Mesenchymal stem cell (in vitro differentiated cells and primary cell): Measurements from ENCODE around the gene TBL2.
A peak's percentile ranks its signal among the peaks of the same experiment; 100 is the strongest.
"Not testable (repeated sequence)": the region's sequence is repeated elsewhere in the genome, so short reads cannot be mapped to it uniquely, and the experiment has no call there.

Experiments
- DNase-seq: peaks from one replicate; pipeline ENCODE4 v3.0.0-alpha.2; 2013
- H2AFZ ChIP-seq: one replicate; pipeline ENCODE4 v1.6.1; 2013; ENCODE audit warnings: low read depth, mild to moderate bottlenecking, control low read depth, inconsistent platforms, low read length, moderate library complexity
- H2AK5ac ChIP-seq: 2 replicates; pipeline ENCODE4 v1.6.1; 2013; ENCODE audit warnings: low read length, moderate library complexity, mild to moderate bottlenecking, inconsistent platforms; ENCODE audit not compliant: severe bottlenecking
- H2BK120ac ChIP-seq: one replicate; pipeline ENCODE4 v1.6.1; 2013; ENCODE audit warnings: low read depth, mild to moderate bottlenecking, inconsistent platforms, low read length, moderate library complexity
- H2BK12ac ChIP-seq, 2 experiments: one replicate each; pipeline ENCODE4 v1.6.1; 2013; ENCODE audit warnings: inconsistent platforms in 2 of 2, low read length in 2 of 2, mild to moderate bottlenecking in 2 of 2, moderate library complexity in 2 of 2, control low read depth in 1 of 2
- H2BK15ac ChIP-seq: one replicate; pipeline ENCODE4 v1.6.1; 2013; ENCODE audit warnings: mild to moderate bottlenecking, low read depth, inconsistent platforms; ENCODE audit not compliant: poor library complexity, severe bottlenecking
- H2BK5ac ChIP-seq: 2 replicates; pipeline ENCODE4 v1.6.1; 2013; ENCODE audit warnings: low read depth, mild to moderate bottlenecking, low read length, control low read depth, inconsistent platforms; ENCODE audit not compliant: poor library complexity, severe bottlenecking
- H3K14ac ChIP-seq, 2 experiments: one replicate each; pipeline ENCODE4 v1.6.1; 2013; ENCODE audit warnings: inconsistent platforms in 2 of 2, low read length in 2 of 2, control low read depth in 1 of 2, mild to moderate bottlenecking in 1 of 2, moderate library complexity in 1 of 2
- H3K18ac ChIP-seq, 2 experiments: one replicate each; pipeline ENCODE4 v1.6.1; 2013; ENCODE audit warnings: inconsistent platforms in 2 of 2, low read length in 2 of 2, control low read depth in 1 of 2, low read depth in 1 of 2, mild to moderate bottlenecking in 1 of 2
- H3K23ac ChIP-seq, 2 experiments: one replicate each; pipeline ENCODE4 v1.6.1; 2013; ENCODE audit warnings: inconsistent platforms in 2 of 2, low read length in 2 of 2, mild to moderate bottlenecking in 2 of 2, moderate library complexity in 2 of 2, control low read depth in 1 of 2
- H3K27ac ChIP-seq: 2 replicates; pipeline ENCODE4 v1.5.1; 2013; ENCODE audit warnings: mild to moderate bottlenecking, moderate library complexity, low read length, control low read depth, inconsistent platforms; ENCODE audit not compliant: poor library complexity, severe bottlenecking
- H3K27me3 ChIP-seq, 2 experiments: 2 replicates each; pipeline versions ENCODE4 v1.6.1 to v1.7.0; 2013; ENCODE audit warnings: low read length in 2 of 2, mild to moderate bottlenecking in 2 of 2, moderate library complexity in 2 of 2, control low read depth in 1 of 2, inconsistent platforms in 1 of 2; ENCODE audit not compliant: control insufficient read depth in 1 of 2, insufficient read depth in 1 of 2
- H3K36me3 ChIP-seq, 2 experiments: 2 replicates each; pipeline versions ENCODE4 v1.6.1 to v1.7.0; 2013; ENCODE audit warnings: low read length in 2 of 2, control low read depth in 1 of 2, inconsistent platforms in 1 of 2, low read depth in 1 of 2, mild to moderate bottlenecking in 1 of 2; ENCODE audit not compliant: insufficient read depth in 2 of 2, control insufficient read depth in 1 of 2
- H3K4ac ChIP-seq, 2 experiments: one replicate each; pipeline ENCODE4 v1.6.1; 2013; ENCODE audit warnings: inconsistent platforms in 2 of 2, low read length in 2 of 2, mild to moderate bottlenecking in 2 of 2, moderate library complexity in 2 of 2, control low read depth in 1 of 2, low read depth in 1 of 2
- H3K4me1 ChIP-seq: 2 replicates; pipeline ENCODE4 v1.6.1; 2013; ENCODE audit warnings: low read depth, low read length, control low read depth; ENCODE audit not compliant: control insufficient read depth, insufficient read depth
- H3K4me2 ChIP-seq: 2 replicates; pipeline ENCODE4 v1.6.1; 2013; ENCODE audit warnings: low read length, mild to moderate bottlenecking, inconsistent platforms; ENCODE audit not compliant: poor library complexity, severe bottlenecking
- H3K4me3 ChIP-seq, 2 experiments: 2 replicates each; pipeline versions ENCODE4 v1.5.1 to v1.7.0; 2013; ENCODE audit warnings: low read length in 2 of 2, mild to moderate bottlenecking in 2 of 2, control low read depth in 1 of 2, low read depth in 1 of 2; ENCODE audit not compliant: insufficient read depth in 1 of 2
- H3K79me1 ChIP-seq: replicated peaks from 2 replicates; pipeline ENCODE4 v1.6.1; 2013; ENCODE audit warnings: mild to moderate bottlenecking, control low read depth, low read length, inconsistent platforms; ENCODE audit not compliant: poor library complexity, severe bottlenecking
- H3K9ac ChIP-seq: 2 replicates; pipeline ENCODE4 v1.7.0; 2013; ENCODE audit warnings: mild to moderate bottlenecking, low read length, moderate library complexity
- H3K9me3 ChIP-seq: 2 replicates; pipeline ENCODE4 v1.7.0; 2013; ENCODE audit warnings: mild to moderate bottlenecking, low read length; ENCODE audit not compliant: control insufficient read depth
- H4K8ac ChIP-seq: one replicate; pipeline ENCODE4 v1.6.1; 2013; ENCODE audit warnings: inconsistent platforms, mild to moderate bottlenecking, low read length, moderate library complexity
- H4K91ac ChIP-seq: one replicate; pipeline ENCODE4 v1.6.1; 2013; ENCODE audit warnings: mild to moderate bottlenecking, low read length, inconsistent platforms
- WGBS: methylation state at CpG from one replicate; pipeline ENCODE4 v1.1.7; 2013; ENCODE audit warnings: mixed read lengths; 5-methylcytosine and 5-hydroxymethylcytosine counted together

Gene TBL2

DNA sequence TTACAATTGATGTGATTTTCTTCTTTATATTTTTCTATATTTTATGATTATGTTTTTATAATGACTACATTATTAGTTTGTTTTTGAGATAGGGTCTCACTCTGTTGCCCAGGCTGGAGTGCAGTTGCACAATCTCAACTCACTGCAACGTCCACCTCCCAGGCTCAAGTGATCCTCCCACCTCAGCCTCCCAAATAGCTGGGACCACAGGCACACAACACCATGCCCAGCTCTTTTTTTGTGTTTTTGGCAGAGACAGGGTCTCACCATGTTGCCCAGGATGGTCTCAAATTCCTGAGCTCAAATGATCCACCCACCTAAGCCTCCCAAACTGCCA lies 52.3 kb downstream of the TBL2 start:
- not testable (repeated sequence) for H2BK15ac ChIP-seq, H3K79me1 ChIP-seq, H3K36me3 ChIP-seq, H4K91ac ChIP-seq, H3K18ac ChIP-seq, H2BK12ac ChIP-seq, H3K9ac ChIP-seq, H2AK5ac ChIP-seq, H3K4me2 ChIP-seq, H3K4me3 ChIP-seq, H4K8ac ChIP-seq, H2BK5ac ChIP-seq, H3K4ac ChIP-seq, H3K4me1 ChIP-seq, H3K9me3 ChIP-seq, H3K14ac ChIP-seq, H2BK120ac ChIP-seq, H3K27me3 ChIP-seq, DNase-seq, H3K23ac ChIP-seq, H3K27ac ChIP-seq, H2AFZ ChIP-seq
- WGBS = 83% methylated on average over 1 of the region's 1 CpG

DNA sequence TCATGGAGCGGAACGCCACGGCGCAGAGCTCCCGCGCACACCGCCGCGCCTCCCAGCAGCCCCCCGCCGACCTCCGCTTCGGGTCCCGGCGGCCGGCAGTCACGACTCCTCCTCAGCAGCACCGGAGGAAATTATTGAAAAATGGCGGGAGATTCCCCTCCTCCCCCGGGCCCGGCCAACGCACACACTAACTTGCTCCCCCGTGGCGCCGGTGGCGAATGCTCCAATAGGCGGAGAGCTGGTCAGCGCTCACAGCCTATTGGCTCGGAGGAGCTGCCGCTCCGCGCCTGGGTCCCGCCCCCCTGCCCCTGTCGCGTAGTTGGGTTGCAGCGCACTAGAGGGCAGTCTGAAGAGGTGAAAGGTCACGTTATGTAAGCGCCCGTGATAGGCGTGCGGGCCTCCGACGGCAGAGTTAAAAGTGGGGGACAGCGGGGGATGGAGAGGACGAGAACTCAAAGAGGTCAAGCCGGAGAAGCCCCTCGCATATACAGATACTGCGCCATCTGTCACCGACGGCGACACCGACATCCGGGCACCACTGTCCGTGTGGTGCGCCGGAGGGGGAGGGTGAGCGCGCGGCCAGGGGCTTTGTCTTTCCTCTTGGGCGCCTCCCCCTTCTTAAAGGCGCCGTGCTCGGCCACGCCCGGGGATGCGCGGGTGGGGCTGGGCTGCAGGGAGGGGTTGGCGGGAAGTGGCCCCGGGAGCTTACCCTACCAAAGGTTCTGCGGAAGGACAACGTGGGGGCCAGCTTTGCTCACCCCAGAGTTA lies 56.1 kb downstream of the TBL2 start, which contains the start of gene BAZ1B:
TSS of gene BAZ1B (minus strand) at position 189 of the 768 bp plus-strand sequence. CDS start 360 bp downstream, outside the sequence.
- Histone ChIP-seq H4K8ac (peak within 1 kb of the TSS; percentile 95), H2BK12ac (peak within 1 kb of the TSS in 1 of 2 experiments; percentile 86), H2BK15ac (peak within 1 kb of the TSS; percentile 99), H4K91ac (peak within 1 kb of the TSS; percentile 98), H3K18ac (peak within 1 kb of the TSS; percentile 99 to 100), H3K9ac (peak within 1 kb of the TSS; percentile 94), H3K9me3 (no peaks in the 10 kb centered on the region), H3K4ac (peak within 1 kb of the TSS in 1 of 2 experiments; percentile 99), H3K36me3 (peaks cover 8 to 13% of the 10 kb centered on the region in 2 experiments), H3K4me1 (peaks cover 8% of the 10 kb centered on the region), H3K79me1 (peaks cover 5% of the 10 kb centered on the region), H3K14ac (peak within 1 kb of the TSS; percentile 88 to 99), H2AFZ (peak within 1 kb of the TSS; percentile 98), H3K4me3 (peak within 1 kb of the TSS; percentile 81 to 99), H2BK120ac (peak within 1 kb of the TSS; percentile 89), H2BK5ac (peak within 1 kb of the TSS; percentile 92), H3K27me3 (no peaks in the 10 kb centered on the region), H3K4me2 (peak within 1 kb of the TSS; percentile 78), H3K23ac (peak within 1 kb of the TSS in 1 of 2 experiments; percentile 98), H3K27ac (peak within 1 kb of the TSS; percentile 67), H2AK5ac (no peak within 1 kb of the TSS)
- DNase-seq = peak; percentile 98
- under 1% methylated on average over 65 of the region's 71 CpGs for WGBS

DNA sequence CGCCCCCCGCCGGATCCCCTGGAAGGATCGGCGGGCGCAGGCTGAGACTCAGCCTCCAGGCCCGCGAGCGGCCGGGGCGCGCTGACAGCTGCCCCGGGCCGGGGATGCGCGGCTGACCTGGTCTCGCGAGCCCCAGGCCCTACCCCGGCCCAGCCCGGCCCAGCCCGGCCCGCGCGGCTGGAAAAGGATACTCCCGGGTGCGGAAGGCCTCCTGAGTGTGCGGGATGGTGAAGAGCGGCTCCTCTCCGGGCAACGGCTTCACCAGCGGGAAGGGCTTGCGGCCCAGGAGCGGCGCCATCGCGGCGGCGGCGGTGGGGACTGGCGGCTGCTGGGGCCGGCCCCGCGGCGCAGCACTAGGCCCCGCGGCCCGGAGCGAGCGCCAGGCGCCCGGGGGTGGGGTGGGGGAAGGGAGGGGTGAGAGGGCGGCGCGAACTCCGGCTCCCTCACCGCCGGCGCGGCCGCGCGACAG lies 56.7 kb downstream of the TBL2 start:
- H3K18ac ChIP-seq = peak overlapping the region; percentile 99 to 100
- under 1% methylated on average over 31 of the region's 62 CpGs for WGBS

More for the DNA sequence above, 56.7 kb downstream of the TBL2 start:
- peak overlapping the region; percentile 94 for H3K9ac ChIP-seq
- peaks cover 5% of the 10 kb centered on the region for H3K79me1 ChIP-seq
- peaks cover 13 to 19% of the 10 kb centered on the region in 2 experiments for H3K36me3 ChIP-seq
- H2BK15ac ChIP-seq = peak overlapping the region; percentile 89
- no peak overlapping the region for H2AK5ac ChIP-seq
- H3K4me3 ChIP-seq = peak overlapping the region; percentile 81 to 99
- peak overlapping the region; percentile 95 for H4K8ac ChIP-seq
- H2BK120ac ChIP-seq = peak overlapping the region; percentile 89
- peak overlapping the region; percentile 36 for H2AFZ ChIP-seq
- H2BK5ac ChIP-seq = peak overlapping the region; percentile 92
- H3K27ac ChIP-seq = peak overlapping the region; percentile 54
- peak overlapping the region; percentile 98 for H4K91ac ChIP-seq
- H3K9me3 ChIP-seq = no peaks in the 10 kb centered on the region
- peak overlapping the region in 1 of 2 experiments; percentile 99 for H3K4ac ChIP-seq
- H3K4me2 ChIP-seq = peak overlapping the region; percentile 78
- H3K14ac ChIP-seq = peak overlapping the region; percentile 88 to 99
- no peaks in the 10 kb centered on the region for H3K27me3 ChIP-seq
- DNase-seq = peak; percentile 61
- peak overlapping the region in 1 of 2 experiments; percentile 86 for H2BK12ac ChIP-seq
- peaks cover 8% of the 10 kb centered on the region for H3K4me1 ChIP-seq
- peak overlapping the region in 1 of 2 experiments; percentile 98 for H3K23ac ChIP-seq
